HG03460 (cell line): ENCODE results near the gene INPP5K.
"Not testable (repeated sequence)": the region's sequence is repeated elsewhere in the genome, so short reads cannot be mapped to it uniquely, and the experiment has no call there.

ENCODE experiments used
- ATAC-seq: cut with Tn5 transposase; IDR thresholded peaks from one replicate; pipeline ENCODE4 v1.9.1; 2021; ENCODE audit not compliant: unreplicated experiment

Gene INPP5K

DNA sequence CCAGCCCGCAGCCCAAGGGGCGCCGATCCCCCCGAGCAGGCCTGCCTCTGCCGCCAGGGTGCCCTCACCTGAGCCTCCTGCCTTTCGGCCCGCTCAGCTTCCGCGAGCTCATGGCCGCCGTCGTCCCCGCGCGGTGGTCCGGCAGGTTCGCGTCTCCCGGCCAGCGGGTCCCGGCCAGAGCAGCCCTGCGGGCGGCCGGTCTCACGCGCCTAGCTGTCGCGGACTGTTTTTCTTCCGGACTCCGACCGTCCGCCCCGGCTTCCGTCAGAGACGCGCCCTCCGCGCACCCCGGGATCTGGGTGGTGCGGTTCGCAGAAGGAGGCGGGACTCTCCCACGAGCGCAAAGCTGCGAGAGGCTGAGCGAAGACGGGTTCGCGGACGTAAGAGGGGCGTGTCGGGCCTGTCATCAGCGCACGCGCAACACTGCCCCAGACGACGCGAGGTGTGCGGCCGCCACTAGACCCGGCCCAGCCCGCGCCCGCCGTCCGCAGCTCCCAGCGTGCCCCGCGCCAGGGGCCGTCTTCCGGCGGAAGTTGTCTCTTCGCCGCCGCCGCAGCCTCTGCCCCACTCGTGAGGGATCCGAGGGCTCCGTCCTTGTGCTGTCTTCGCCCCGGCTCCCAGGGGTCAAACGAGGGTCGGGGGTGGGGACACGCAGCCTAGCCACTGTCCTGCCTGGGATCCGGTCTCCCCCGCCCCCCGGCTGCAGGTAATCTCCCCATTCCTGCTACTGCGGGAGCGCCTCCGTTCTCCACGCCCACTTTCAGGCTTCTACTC lies at the start of gene INPP5K:
TSS of gene INPP5K (minus strand) at position 225 of the 774 bp plus-strand sequence. CDS start at position 112, 113 bp downstream.
- ATAC-seq = peak; percentile 84

GRCh38 chr17:1565877-1566276 lies 49.5 kb upstream of the INPP5K start:
- no peak for ATAC-seq

- ATAC-seq = no peak
These were observed 47.6 kb upstream of the INPP5K start for GRCh38 chr17:1563786-1564613.

DNA sequence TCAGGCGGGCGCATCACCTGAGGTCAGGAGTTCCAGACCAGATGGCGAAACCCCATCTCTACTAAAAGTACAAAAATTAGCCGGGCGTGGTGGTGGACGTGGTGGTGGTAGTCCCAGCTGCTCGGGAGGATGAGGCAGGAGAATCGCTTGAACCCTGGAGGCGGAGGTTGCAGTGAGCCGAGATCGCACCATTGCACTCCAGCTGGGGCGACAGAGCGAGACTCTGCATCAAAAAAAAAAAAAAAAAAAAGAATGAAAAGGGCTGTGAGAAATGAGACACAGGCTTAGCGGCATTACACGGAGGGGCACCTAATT lies 47.0 kb upstream of the INPP5K start:
- ATAC-seq = not testable (repeated sequence)

GRCh38 chr17:1562176-1562643 lies 45.8 kb upstream of the INPP5K start:
- ATAC-seq = peak; percentile 21

DNA sequence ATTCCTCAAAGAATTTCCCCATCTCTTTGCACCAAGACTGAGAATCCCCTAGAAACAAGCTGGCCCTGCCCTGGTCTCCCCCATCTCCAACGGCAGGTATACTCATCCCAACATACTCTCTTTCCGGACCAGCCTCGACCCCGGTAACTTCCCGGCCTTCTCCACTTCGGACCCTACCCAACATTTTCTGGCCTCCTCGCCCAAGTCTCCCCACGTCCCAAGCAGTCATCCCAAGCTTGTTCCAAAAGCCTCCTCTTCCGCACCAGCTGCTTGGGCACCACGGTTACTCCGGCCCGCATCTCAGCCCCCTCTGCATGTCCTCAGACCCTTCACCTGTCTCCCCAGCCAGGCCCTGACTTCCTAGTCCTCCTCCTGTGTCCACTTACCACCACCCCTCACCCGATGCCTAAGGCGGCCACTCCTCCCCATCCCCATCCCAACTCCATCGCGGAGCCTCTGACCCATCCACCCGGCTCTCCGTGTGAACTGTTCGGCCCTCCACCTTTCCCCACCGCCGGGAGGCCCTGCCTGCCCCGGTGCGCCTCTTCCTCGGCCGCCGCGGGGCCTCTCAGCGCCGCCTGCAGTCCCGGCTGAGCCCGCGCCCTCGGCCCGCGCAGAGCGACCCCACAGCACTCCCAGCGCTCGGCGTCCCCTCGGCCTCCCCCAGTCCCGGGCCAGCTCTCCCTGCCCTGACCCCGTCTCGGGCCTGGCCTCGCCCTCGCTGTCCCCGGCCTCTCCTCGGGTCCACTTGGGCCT lies 45.2 kb upstream of the INPP5K start:
- ATAC-seq = peak; percentile 29

DNA sequence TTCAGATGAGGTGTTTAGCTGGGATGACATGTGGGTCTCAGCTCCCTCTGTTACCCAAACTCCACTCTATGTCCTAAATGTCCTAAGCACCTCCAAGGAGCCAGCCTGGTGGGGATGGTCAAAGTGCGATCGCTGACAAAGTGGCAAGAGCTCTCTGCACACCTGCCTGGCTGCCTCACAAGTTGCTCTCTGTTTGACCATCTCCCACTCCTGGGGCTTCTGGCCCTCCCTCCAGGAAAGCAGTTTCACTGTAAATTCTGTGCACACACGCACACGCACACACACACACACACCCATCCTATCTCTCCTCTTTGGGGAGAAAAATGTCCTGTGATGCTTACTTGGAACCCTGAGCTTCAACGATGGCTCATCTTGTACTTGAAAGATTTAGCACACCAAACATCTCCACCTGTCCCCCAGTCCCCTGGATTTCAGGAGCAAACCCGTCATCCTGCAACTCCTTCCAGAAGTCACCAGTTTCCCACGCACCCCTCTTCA lies 44.5 kb upstream of the INPP5K start:
- ATAC-seq = no peak

DNA sequence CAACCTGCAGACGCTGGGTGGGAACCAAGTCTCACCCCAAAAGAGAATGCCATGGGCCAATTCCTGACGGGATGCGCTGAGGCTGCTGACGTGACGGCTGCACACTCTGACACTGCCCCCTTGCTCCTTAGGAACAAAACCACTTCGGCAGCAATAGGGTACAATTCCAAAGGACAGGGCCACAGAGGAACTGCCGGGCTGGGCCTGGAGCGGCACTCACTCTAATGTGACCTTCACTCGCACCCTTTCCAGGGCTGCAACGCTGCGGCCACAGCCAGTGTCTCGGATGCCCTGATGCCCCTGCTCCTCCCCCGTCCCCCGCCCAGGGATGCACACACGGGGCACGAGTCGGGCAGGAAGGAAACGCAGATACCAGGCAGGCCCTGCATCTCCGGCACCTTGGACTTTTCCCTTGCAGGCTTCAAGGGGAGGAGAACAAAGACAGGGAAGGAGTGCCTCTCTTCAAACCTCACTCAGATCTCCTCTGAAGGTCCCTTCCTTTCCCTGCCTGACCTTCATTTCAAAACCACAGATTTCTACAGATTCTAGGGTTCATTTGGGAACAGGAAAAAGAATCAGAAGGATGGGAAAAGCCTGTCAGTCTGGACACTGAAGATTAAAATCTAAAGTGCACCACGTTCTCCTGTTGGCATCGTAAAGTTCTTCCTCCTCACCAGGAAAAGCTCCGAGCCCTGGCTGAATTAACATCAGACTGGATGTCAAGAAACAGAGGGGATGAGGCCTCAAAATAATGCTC lies 43.9 kb upstream of the INPP5K start:
- ATAC-seq = no peak

DNA sequence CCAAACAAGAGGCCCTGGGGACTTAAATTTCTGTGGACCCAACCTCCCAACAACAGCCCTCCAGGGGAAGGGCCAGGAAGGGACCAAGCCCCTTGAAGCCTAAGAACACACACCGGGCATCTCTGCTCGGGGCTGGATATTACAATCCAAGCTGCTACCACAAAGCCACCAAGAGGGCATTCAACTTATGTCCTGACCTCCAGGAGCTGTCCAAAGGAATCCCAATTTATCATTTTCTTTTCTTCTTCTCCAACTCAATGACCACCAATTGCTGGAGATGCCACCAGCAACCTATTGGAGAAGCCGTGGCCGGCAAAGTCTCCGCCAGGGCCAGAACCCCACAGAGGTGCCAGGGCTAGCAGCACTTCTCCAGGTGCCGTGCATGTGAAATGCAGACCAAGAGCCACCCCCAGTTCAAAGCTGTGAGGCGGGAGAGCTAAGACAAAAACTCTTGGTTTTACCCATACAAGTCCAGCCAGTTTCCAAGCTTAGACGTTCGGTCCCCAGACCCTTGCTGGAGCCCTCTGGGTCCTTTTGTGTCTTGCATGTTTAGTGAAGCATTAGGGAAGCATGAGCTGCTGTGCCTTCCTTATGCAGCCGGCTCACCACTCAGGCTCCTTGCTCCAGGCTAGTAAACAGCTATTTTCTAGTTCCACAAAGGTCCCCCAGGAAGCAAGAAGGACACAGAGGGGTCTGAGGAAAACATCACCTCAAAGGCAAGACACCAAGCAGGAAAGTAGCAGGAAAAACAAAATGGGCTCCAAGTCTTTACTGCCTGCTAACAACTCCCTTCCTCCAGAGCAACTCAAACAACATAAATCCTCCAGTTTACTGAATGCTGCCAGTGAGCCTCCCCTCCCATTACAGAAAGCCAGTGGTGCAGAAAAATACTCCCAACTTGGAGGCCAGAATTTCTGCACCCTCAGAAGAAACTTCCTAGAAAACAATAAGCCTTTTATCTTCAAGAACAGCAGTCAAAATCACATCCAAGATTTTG lies 42.9 kb upstream of the INPP5K start:
- ATAC-seq = no peak

- ATAC-seq = no peak
These were observed 42.0 kb upstream of the INPP5K start for GRCh38 chr17:1558401-1558800.

DNA sequence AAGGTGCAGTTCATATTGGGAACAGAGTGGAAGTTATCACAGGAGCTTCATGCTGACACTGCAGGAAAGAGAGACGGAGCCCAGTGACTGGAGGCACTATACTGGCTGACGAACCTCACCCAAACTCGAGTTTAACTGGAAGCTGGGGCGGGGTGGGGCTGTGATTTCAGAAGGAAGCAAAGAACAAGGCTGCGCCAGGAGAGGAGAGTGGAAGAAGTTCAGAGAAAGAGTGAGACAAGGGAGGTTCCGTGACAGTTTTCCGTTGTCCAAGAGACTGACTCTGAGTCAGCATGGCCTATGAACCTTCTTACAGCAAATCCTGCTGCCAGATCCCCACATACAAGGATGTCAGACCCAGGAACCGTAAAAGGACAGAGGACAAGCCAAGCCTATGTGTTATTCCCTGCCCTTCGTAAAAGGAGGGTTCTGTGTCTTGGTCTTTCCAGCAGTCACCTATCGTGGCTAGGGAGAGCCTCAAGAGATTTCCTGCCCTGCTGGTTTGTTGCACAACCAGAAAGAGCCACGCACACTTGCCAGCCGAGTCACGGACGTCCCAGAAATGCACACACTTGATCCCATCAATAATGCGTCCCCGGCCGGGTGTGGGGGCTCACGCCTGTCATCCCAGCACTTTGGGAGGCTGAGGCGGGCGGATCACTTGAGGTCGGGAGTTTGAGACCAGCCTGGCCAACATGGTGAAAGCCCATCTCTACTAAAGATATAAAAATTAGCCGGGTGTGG lies 41.1 kb upstream of the INPP5K start:
- no peak for ATAC-seq

- ATAC-seq = no peak
These were observed 39.4 kb upstream of the INPP5K start for GRCh38 chr17:1555651-1556471.

DNA sequence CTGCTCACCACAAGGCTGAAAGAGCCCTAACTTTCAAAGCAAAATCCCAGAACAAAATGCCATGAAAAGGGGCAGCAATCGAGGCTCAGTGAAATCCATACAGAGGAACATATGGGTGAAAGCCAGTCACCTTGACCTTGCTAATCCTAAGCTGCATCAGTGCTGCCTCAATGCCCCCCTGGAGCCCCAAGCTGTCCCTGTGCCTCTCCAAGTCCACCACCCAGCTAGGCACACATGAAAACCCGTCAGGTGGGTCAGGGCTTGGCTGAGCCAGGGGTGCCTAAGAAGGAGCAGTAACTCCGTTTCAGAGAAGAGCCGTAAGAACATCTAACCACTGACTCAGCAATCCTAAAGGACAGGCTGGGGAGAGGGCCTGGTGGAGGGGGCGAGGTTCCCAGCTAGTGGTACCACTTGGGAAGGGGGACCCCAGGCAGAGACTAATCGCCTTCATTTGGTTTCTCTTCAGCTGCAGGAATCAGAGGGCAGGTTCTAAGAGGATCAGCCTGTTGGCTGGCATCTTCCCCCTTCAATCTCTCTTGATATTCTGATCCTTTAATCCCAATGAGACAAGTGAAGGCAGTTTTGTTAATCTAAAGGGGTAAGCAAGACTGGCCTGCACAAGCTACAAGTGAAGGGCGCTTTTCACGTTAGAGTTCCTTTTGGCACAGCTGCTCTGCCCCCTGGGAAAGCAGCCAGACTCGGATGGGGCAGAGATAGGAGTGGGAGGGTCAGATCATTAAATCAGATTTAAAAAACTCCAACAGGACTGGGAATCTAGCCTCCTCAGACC lies 38.5 kb upstream of the INPP5K start:
- ATAC-seq = no peak

GRCh38 chr17:1553354-1554266 lies 37.2 kb upstream of the INPP5K start:
- no peak for ATAC-seq

DNA sequence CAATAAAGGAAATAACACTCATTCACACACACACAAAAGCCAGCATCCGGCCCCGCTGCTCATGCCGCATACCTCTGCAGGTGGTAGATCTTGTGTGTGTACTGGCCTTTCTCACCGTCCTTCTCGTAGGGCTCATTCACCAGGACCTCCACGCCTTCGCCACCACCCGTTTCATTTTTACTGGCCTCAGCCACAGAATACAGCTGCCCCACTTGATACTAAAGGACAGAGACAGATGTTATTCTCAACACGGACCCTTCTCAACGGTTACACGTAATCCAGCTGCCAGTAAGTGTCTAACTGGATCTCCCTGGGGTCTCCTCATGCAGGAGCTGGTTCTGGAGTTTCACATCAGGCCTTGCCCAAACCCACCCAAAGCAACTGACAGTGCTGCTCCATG lies 36.5 kb upstream of the INPP5K start:
- no peak for ATAC-seq

DNA sequence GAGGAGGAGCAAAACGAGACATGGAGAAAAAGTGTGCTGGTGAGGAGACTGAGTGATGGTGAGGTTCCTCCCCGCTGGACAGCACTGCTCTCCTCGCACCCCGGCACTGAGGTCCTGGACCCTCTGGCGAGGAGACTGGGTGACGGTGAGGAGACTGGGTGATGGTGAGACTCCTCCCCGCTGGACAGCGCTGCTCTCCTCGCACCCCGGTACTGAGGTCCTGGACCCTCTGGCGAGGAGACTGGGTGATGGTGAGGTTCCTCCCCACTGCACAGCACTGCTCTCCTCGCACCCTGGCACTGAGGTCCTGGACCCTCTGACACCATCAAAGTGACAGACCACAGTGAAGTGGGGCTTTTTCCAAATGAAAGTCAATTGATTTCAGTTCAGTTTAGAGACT lies 35.3 kb upstream of the INPP5K start:
- no peak for ATAC-seq
